Mesenchymal stem cell (in vitro differentiated cells and primary cell): ENCODE data around the gene RSPO3.

Experiments used
- DNase-seq: peaks from one replicate; pipeline ENCODE4 v3.0.0-alpha.2; 2013
- H2AFZ ChIP-seq: one replicate; pipeline ENCODE4 v1.6.1; 2013; ENCODE audit warnings: low read depth, mild to moderate bottlenecking, control low read depth, inconsistent platforms, low read length, moderate library complexity
- H2AK5ac ChIP-seq: 2 replicates; pipeline ENCODE4 v1.6.1; 2013; ENCODE audit warnings: low read length, moderate library complexity, mild to moderate bottlenecking, inconsistent platforms; ENCODE audit not compliant: severe bottlenecking
- H2BK120ac ChIP-seq: one replicate; pipeline ENCODE4 v1.6.1; 2013; ENCODE audit warnings: low read depth, mild to moderate bottlenecking, inconsistent platforms, low read length, moderate library complexity
- H2BK12ac ChIP-seq, 2 experiments: one replicate each; pipeline ENCODE4 v1.6.1; 2013; ENCODE audit warnings: inconsistent platforms in 2 of 2, low read length in 2 of 2, mild to moderate bottlenecking in 2 of 2, moderate library complexity in 2 of 2, control low read depth in 1 of 2
- H2BK15ac ChIP-seq: one replicate; pipeline ENCODE4 v1.6.1; 2013; ENCODE audit warnings: mild to moderate bottlenecking, low read depth, inconsistent platforms; ENCODE audit not compliant: poor library complexity, severe bottlenecking
- H2BK5ac ChIP-seq: 2 replicates; pipeline ENCODE4 v1.6.1; 2013; ENCODE audit warnings: low read depth, mild to moderate bottlenecking, low read length, control low read depth, inconsistent platforms; ENCODE audit not compliant: poor library complexity, severe bottlenecking
- H3K14ac ChIP-seq, 2 experiments: one replicate each; pipeline ENCODE4 v1.6.1; 2013; ENCODE audit warnings: inconsistent platforms in 2 of 2, low read length in 2 of 2, control low read depth in 1 of 2, mild to moderate bottlenecking in 1 of 2, moderate library complexity in 1 of 2
- H3K18ac ChIP-seq, 2 experiments: one replicate each; pipeline ENCODE4 v1.6.1; 2013; ENCODE audit warnings: inconsistent platforms in 2 of 2, low read length in 2 of 2, control low read depth in 1 of 2, low read depth in 1 of 2, mild to moderate bottlenecking in 1 of 2
- H3K23ac ChIP-seq, 2 experiments: one replicate each; pipeline ENCODE4 v1.6.1; 2013; ENCODE audit warnings: inconsistent platforms in 2 of 2, low read length in 2 of 2, mild to moderate bottlenecking in 2 of 2, moderate library complexity in 2 of 2, control low read depth in 1 of 2
- H3K27ac ChIP-seq: 2 replicates; pipeline ENCODE4 v1.5.1; 2013; ENCODE audit warnings: mild to moderate bottlenecking, moderate library complexity, low read length, control low read depth, inconsistent platforms; ENCODE audit not compliant: poor library complexity, severe bottlenecking
- H3K27me3 ChIP-seq, 2 experiments: 2 replicates each; pipeline versions ENCODE4 v1.6.1 to v1.7.0; 2013; ENCODE audit warnings: low read length in 2 of 2, mild to moderate bottlenecking in 2 of 2, moderate library complexity in 2 of 2, control low read depth in 1 of 2, inconsistent platforms in 1 of 2; ENCODE audit not compliant: control insufficient read depth in 1 of 2, insufficient read depth in 1 of 2
- H3K36me3 ChIP-seq, 2 experiments: 2 replicates each; pipeline versions ENCODE4 v1.6.1 to v1.7.0; 2013; ENCODE audit warnings: low read length in 2 of 2, control low read depth in 1 of 2, inconsistent platforms in 1 of 2, low read depth in 1 of 2, mild to moderate bottlenecking in 1 of 2; ENCODE audit not compliant: insufficient read depth in 2 of 2, control insufficient read depth in 1 of 2
- H3K4ac ChIP-seq, 2 experiments: one replicate each; pipeline ENCODE4 v1.6.1; 2013; ENCODE audit warnings: inconsistent platforms in 2 of 2, low read length in 2 of 2, mild to moderate bottlenecking in 2 of 2, moderate library complexity in 2 of 2, control low read depth in 1 of 2, low read depth in 1 of 2
- H3K4me1 ChIP-seq: 2 replicates; pipeline ENCODE4 v1.6.1; 2013; ENCODE audit warnings: low read depth, low read length, control low read depth; ENCODE audit not compliant: control insufficient read depth, insufficient read depth
- H3K4me2 ChIP-seq: 2 replicates; pipeline ENCODE4 v1.6.1; 2013; ENCODE audit warnings: low read length, mild to moderate bottlenecking, inconsistent platforms; ENCODE audit not compliant: poor library complexity, severe bottlenecking
- H3K4me3 ChIP-seq, 2 experiments: 2 replicates each; pipeline versions ENCODE4 v1.5.1 to v1.7.0; 2013; ENCODE audit warnings: low read length in 2 of 2, mild to moderate bottlenecking in 2 of 2, control low read depth in 1 of 2, low read depth in 1 of 2; ENCODE audit not compliant: insufficient read depth in 1 of 2
- H3K79me1 ChIP-seq: replicated peaks from 2 replicates; pipeline ENCODE4 v1.6.1; 2013; ENCODE audit warnings: mild to moderate bottlenecking, control low read depth, low read length, inconsistent platforms; ENCODE audit not compliant: poor library complexity, severe bottlenecking
- H3K9ac ChIP-seq: 2 replicates; pipeline ENCODE4 v1.7.0; 2013; ENCODE audit warnings: mild to moderate bottlenecking, low read length, moderate library complexity
- H3K9me3 ChIP-seq: 2 replicates; pipeline ENCODE4 v1.7.0; 2013; ENCODE audit warnings: mild to moderate bottlenecking, low read length; ENCODE audit not compliant: control insufficient read depth
- H4K8ac ChIP-seq: one replicate; pipeline ENCODE4 v1.6.1; 2013; ENCODE audit warnings: inconsistent platforms, mild to moderate bottlenecking, low read length, moderate library complexity
- H4K91ac ChIP-seq: one replicate; pipeline ENCODE4 v1.6.1; 2013; ENCODE audit warnings: mild to moderate bottlenecking, low read length, inconsistent platforms
- WGBS: methylation state at CpG from one replicate; pipeline ENCODE4 v1.1.7; 2013; ENCODE audit warnings: mixed read lengths; 5-methylcytosine and 5-hydroxymethylcytosine counted together

RSPO3 gene

DNA sequence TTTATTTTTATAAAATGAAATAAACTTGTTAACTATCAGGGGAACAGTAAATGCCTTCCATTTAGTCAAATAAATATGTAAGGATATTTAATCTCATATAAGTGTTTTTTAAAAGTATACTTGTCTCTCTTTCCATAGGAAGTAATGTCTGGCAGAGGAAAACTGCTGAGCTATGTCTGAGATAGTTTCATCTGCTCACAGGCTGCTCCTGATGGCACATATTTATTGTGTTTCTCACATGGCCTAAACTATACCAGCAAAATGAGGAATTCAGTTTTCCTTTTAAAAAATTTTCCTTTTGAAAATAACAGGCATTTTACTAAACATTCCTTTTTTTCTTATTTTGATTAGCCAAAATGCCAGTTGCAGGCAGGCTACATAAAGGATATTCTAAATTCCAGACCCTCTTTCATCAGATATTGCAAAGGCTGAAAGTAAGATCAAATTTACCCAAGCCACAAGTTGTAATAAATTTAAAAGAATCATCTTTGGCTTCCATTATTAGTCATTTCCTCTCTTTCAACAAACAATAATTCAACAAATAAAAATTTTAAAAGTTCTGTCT, 88.1 kb downstream of the RSPO3 start:
- H3K14ac ChIP-seq, result no peak overlapping the region
- no peak overlapping the region for H4K91ac ChIP-seq
- no peak overlapping the region for H2BK120ac ChIP-seq
- H3K18ac ChIP-seq, result no peak overlapping the region
- no peaks in the 10 kb centered on the region for H3K79me1 ChIP-seq
- no peak overlapping the region for H3K27ac ChIP-seq
- no peaks in the 10 kb centered on the region for H3K27me3 ChIP-seq
- H2BK15ac ChIP-seq, result no peak overlapping the region
- no peak for DNase-seq
- no peak overlapping the region for H3K4ac ChIP-seq
- H2BK12ac ChIP-seq, result no peak overlapping the region
- no peak overlapping the region for H2AK5ac ChIP-seq
- H3K9me3 ChIP-seq, result no peaks in the 10 kb centered on the region
- no peak overlapping the region for H3K4me2 ChIP-seq
- H3K4me3 ChIP-seq, result no peak overlapping the region
- H4K8ac ChIP-seq, result no peak overlapping the region
- H2BK5ac ChIP-seq, result no peak overlapping the region
- H3K4me1 ChIP-seq, result peaks cover 2% of the 10 kb centered on the region
- H2AFZ ChIP-seq, result no peak overlapping the region
- H3K23ac ChIP-seq, result no peak overlapping the region
- H3K9ac ChIP-seq, result peak overlapping the region; percentile 27
- H3K36me3 ChIP-seq, result no peaks in the 10 kb centered on the region

DNA sequence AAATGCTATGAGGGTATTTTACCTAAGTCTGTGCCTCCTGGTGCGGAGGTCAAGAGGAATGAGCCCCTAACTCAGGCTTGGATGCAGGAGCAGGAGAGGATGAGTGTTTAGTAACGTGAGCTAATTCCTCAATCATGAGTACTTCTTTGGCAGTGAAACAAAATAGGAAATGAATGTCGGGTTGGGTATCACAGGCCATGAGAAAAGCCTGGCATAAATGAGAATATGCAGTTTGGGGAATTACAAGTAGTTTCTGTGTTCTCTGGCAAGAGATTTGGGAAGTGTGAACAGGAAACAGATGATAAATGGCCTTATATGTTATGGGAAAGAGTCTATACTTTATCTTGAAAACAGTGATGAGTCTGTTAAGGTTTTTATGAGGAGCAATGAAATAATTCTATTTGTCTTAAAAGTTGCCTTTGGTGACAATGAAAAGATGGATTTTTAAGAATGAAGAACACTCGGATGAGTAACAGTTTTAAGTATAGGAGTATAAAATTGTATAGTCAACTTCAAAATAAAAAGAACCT, 89.2 kb downstream of the RSPO3 start:
- Histone ChIP-seq H3K79me1 (no peaks in the 10 kb centered on the region), H3K27me3 (no peaks in the 10 kb centered on the region), H4K91ac (no peak overlapping the region), H2AK5ac (no peak overlapping the region), H3K23ac (no peak overlapping the region), H3K4me3 (no peak overlapping the region), H3K4ac (no peak overlapping the region), H3K18ac (no peak overlapping the region), H2BK12ac (no peak overlapping the region), H2BK15ac (no peak overlapping the region), H3K9ac (peak overlapping the region; percentile 43), H3K36me3 (no peaks in the 10 kb centered on the region), H2BK5ac (no peak overlapping the region), H3K27ac (no peak overlapping the region), H2AFZ (no peak overlapping the region), H3K4me1 (no peaks in the 10 kb centered on the region), H4K8ac (no peak overlapping the region), H3K4me2 (no peak overlapping the region), H2BK120ac (no peak overlapping the region), H3K9me3 (no peaks in the 10 kb centered on the region), H3K14ac (no peak overlapping the region)
- no peak for DNase-seq
- 47% methylated on average over 3 of the region's 4 CpGs for WGBS

DNA sequence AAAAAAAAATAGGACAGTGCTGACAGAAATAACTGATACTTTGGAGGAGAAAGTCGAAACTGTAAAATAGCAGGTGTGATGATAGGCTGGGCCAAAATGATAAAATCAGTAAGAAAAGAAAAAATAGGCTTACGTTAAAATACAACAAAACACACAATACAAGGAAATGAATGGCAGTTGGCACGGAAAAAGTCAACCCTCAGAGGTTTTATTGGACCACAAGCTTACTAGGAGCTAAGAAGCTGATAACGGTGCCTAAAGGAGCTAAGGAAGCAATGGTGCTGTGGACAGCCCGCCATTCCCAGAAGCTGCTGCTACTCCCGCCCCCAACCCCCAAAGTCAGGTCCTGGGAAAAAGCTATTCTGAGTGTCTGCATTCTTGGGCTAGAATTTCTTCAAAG, 92.3 kb downstream of the RSPO3 start:
- no peak overlapping the region for H3K14ac ChIP-seq
- no peak overlapping the region for H3K23ac ChIP-seq
- no peak overlapping the region for H2BK120ac ChIP-seq
- H3K36me3 ChIP-seq, result no peaks in the 10 kb centered on the region
- no peak overlapping the region for H3K18ac ChIP-seq
- DNase-seq, result no peak
- no peak overlapping the region for H2AFZ ChIP-seq
- WGBS, result 94% methylated on average over 4 of the region's 6 CpGs
- H2BK5ac ChIP-seq, result no peak overlapping the region
- H2AK5ac ChIP-seq, result no peak overlapping the region
- no peak overlapping the region for H4K8ac ChIP-seq
- H2BK15ac ChIP-seq, result no peak overlapping the region
- H3K27me3 ChIP-seq, result no peaks in the 10 kb centered on the region
- no peak overlapping the region for H3K4ac ChIP-seq
- no peak overlapping the region for H2BK12ac ChIP-seq
- H3K4me3 ChIP-seq, result no peak overlapping the region
- H4K91ac ChIP-seq, result no peak overlapping the region
- H3K4me1 ChIP-seq, result no peaks in the 10 kb centered on the region
- H3K4me2 ChIP-seq, result no peak overlapping the region
- no peaks in the 10 kb centered on the region for H3K9me3 ChIP-seq
- no peak overlapping the region for H3K9ac ChIP-seq
- H3K79me1 ChIP-seq, result no peaks in the 10 kb centered on the region
- no peak overlapping the region for H3K27ac ChIP-seq

DNA sequence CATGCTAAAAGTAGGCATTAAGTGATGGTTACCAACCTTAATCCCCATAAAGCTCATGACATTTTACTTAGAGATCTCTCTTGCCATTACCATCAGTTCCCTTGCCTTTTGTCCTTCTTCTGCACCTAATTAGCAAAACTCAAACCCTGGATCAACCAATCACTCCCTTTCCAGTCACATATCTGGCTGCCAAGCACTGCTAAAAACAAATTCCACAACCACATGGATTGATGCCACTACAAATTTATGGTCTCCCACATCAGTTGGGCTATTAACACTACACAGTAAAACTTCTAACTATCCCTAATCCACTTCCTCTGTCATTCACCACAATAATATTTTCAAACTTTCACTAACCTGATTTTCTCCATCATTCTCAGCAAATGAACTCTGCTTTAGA, 93.9 kb downstream of the RSPO3 start:
- no peak overlapping the region for H3K4ac ChIP-seq
- H3K27ac ChIP-seq, result no peak overlapping the region
- no peak overlapping the region for H2BK5ac ChIP-seq
- no peak overlapping the region for H3K18ac ChIP-seq
- no peak overlapping the region for H2AFZ ChIP-seq
- H3K23ac ChIP-seq, result no peak overlapping the region
- no peak overlapping the region for H4K8ac ChIP-seq
- no peak overlapping the region for H4K91ac ChIP-seq
- H3K9me3 ChIP-seq, result no peaks in the 10 kb centered on the region
- H3K36me3 ChIP-seq, result no peaks in the 10 kb centered on the region
- H3K14ac ChIP-seq, result no peak overlapping the region
- H3K79me1 ChIP-seq, result no peaks in the 10 kb centered on the region
- H3K4me2 ChIP-seq, result no peak overlapping the region
- H3K9ac ChIP-seq, result no peak overlapping the region
- H2BK12ac ChIP-seq, result no peak overlapping the region
- no peak overlapping the region for H2BK120ac ChIP-seq
- no peak overlapping the region for H2AK5ac ChIP-seq
- DNase-seq, result no peak
- no peaks in the 10 kb centered on the region for H3K27me3 ChIP-seq
- H3K4me3 ChIP-seq, result no peak overlapping the region
- no peaks in the 10 kb centered on the region for H3K4me1 ChIP-seq
- no peak overlapping the region for H2BK15ac ChIP-seq
